CD4-positive, alpha-beta memory T cell (primary cell): Measurements from ENCODE around the gene LSS. TPM values are rescaled to one million over a fixed set of nuclear protein-coding genes. Genes with fewer than 3 reads are reported as not detected.

Experiments
- CTCF ChIA-PET: fragments of 350-600 bp; sonication (Branson Sonifier 250); formaldehyde crosslinking; loops from one replicate; lab custom pipeline; 2021; ENCODE audit warnings: inconsistent platforms; ENCODE audit not compliant: partially characterized antibody; lab: Charles Lee
- POLR2A ChIA-PET: fragments of 350-600 bp; sonication (Branson Sonifier 250); formaldehyde crosslinking; loops from one replicate; lab custom pipeline; 2021; ENCODE audit not compliant: partially characterized antibody; lab: Charles Lee
- DNase-seq, 5 donors: peaks; one replicate each; pipeline versions ENCODE4 v3.0.0 to v3.0.0-alpha.2; 2020 to 2022; ENCODE audit warnings: mixed read lengths in 1 of 5
- H3K27ac ChIP-seq: one replicate; pipeline ENCODE4 v1.7.0; 2013; ENCODE audit warnings: low read depth, low read length
- H3K27me3 ChIP-seq: 2 replicates; pipeline ENCODE4 v1.7.0; 2013; ENCODE audit warnings: mild to moderate bottlenecking, low read length, moderate library complexity; ENCODE audit not compliant: insufficient read depth
- H3K36me3 ChIP-seq: 2 replicates; pipeline ENCODE4 v1.7.0; 2013; ENCODE audit warnings: mild to moderate bottlenecking, low read length, moderate library complexity; ENCODE audit not compliant: insufficient read depth
- H3K4me1 ChIP-seq: 2 replicates; pipeline ENCODE4 v1.7.0; 2013; ENCODE audit warnings: mild to moderate bottlenecking, low read length, moderate library complexity; ENCODE audit not compliant: insufficient read depth
- H3K4me3 ChIP-seq, 2 donors: one replicate each; pipeline ENCODE4 v1.7.0; 2013; ENCODE audit warnings: low read length in 2 of 2, mild to moderate bottlenecking in 1 of 2
- H3K9me3 ChIP-seq, 2 donors: one replicate each; pipeline ENCODE4 v1.7.0; 2013; ENCODE audit warnings: low read length in 2 of 2, control low read depth in 1 of 2; ENCODE audit not compliant: control insufficient read depth in 1 of 2
- H3K27ac Mint-ChIP-seq, 7 donors: one replicate each; pipeline ENCODE4 v1.8.0; 2020 to 2021; ENCODE audit warnings: mixed read lengths in 7 of 7, mild to moderate bottlenecking in 6 of 7, inconsistent platforms in 3 of 7, moderate library complexity in 3 of 7
- H3K27me3 Mint-ChIP-seq, 2 donors: one replicate each; pipeline ENCODE4 v1.8.0; 2020 to 2021; ENCODE audit warnings: mixed read lengths in 2 of 2
- H3K36me3 Mint-ChIP-seq, 2 donors: one replicate each; pipeline ENCODE4 v1.8.0; 2020 to 2021; ENCODE audit warnings: mixed read lengths in 2 of 2, inconsistent platforms in 1 of 2, mild to moderate bottlenecking in 1 of 2
- H3K4me1 Mint-ChIP-seq, 4 donors: one replicate each; pipeline ENCODE4 v1.8.0; 2020 to 2021; ENCODE audit warnings: mixed read lengths in 4 of 4, mild to moderate bottlenecking in 1 of 4
- H3K4me3 Mint-ChIP-seq, 8 donors: one replicate each; pipeline ENCODE4 v1.8.0; 2020 to 2021; ENCODE audit warnings: mixed read lengths in 8 of 8, mild to moderate bottlenecking in 7 of 8, moderate library complexity in 6 of 8, inconsistent platforms in 3 of 8
- H3K9me3 Mint-ChIP-seq, 8 donors: one replicate each; pipeline ENCODE4 v1.8.0; 2020 to 2021; ENCODE audit warnings: mixed read lengths in 8 of 8, mild to moderate bottlenecking in 5 of 8, inconsistent platforms in 3 of 8, moderate library complexity in 1 of 8
- intact Hi-C: fragments of 100-400 bp; cut with micrococcal nuclease; formaldehyde crosslinking; loops from one replicate; pipeline ENCODE4 v1.15.1; 2023
- polyA plus RNA-seq, 2 donors: library from polyadenylated mRNA; unstranded; fragments of 300-500 nt; fragmentation: Illumina TruSeq; gene quantifications; one replicate each; pipeline ENCODE4 v1.2.3, GENCODE V29; 2021
- total RNA-seq, 2 experiments: library from RNA; stranded (reverse); gene quantifications; one replicate each; pipeline ENCODE4 v1.2.3, GENCODE V29; 2021

The LSS gene
- total and polyA plus RNA-seq, 4 experiments from 2014 or later, result 15.3 to 54.5 (median 35.1) TPM

- Histone ChIP-seq H3K27me3 (no peaks in the 10 kb centered on the region), H3K9me3 (no peaks in the 10 kb centered on the region), H3K4me1 (peaks cover 32% of the 10 kb centered on the region), H3K4me3 (no peak overlapping the region), H3K27ac (peak overlapping the region; percentile 19), H3K36me3 (peaks cover 39% of the 10 kb centered on the region)
- POLR2A ChIA-PET, result interaction anchor here (0.9 to 1.3 kb wide), 3 partner anchors 26 to 380 kb away, joined by 3 to 4 read pairs (median 3); partner anchors contain the start of genes LSS, MCM3AP and YBEY
- CTCF ChIA-PET, result interaction anchor here (0.6 kb wide), 1 partner anchor 1426 kb away, joined by 4 read pairs; no protein-coding TSS in a partner anchor
- no peak for DNase-seq
- Mint-ChIP-seq H3K9me3 (no peaks in the 10 kb centered on the region), H3K27me3 (no peaks in the 10 kb centered on the region), H3K27ac (peak overlapping the region; percentile 82 to 98 (median 94)), H3K36me3 (peaks cover 69 to 81% of the 10 kb centered on the region in 2 donors), H3K4me1 (peaks cover 26 to 37% (median 32%) of the 10 kb centered on the region in 4 donors), H3K4me3 (peak overlapping the region in 6 of 8 donors; percentile 10 to 76 (median 62))
- intact Hi-C loops, result no loop called here
Observed at GRCh38 chr21:46254208-46254975, 25.8 kb upstream of the LSS start.

DNA sequence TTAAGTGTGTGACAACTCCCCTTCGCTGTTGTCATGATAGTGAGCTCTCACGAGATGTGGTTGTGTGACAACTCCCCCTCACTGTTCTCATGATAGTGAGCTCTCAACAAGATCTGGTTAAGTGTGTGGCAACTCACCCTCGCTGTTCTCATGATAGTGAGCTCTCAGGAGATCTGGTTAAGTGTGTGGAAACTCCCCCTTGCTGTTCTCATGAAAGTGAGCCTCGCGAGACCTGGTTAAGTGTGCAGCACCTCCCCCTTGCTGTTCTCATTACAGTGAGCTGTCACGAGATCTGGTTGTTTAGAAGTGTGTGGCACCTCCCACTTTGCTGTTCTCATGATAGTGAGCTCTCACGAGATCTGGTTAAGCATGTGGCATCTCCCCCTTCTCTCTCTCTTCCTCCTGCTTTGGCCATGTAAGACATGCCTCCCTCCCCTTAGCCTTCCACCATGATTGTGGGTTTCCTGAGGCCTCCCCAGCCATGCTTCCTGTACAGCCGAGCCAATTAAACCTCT lies 25.1 kb upstream of the LSS start:
- peaks cover 32% of the 10 kb centered on the region for H3K4me1 ChIP-seq
- H3K27me3 Mint-ChIP-seq, result no peaks in the 10 kb centered on the region
- H3K36me3 ChIP-seq, result peaks cover 35% of the 10 kb centered on the region
- H3K9me3 ChIP-seq, result no peaks in the 10 kb centered on the region
- intact Hi-C loops, result no loop called here
- DNase-seq, result peak; percentile 41 to 81 (median 53)
- H3K27ac Mint-ChIP-seq, result peak overlapping the region; percentile 82 to 98 (median 94)
- no peaks in the 10 kb centered on the region for H3K27me3 ChIP-seq
- H3K36me3 Mint-ChIP-seq, result peaks cover 69 to 82% of the 10 kb centered on the region in 2 donors
- H3K27ac ChIP-seq, result peak overlapping the region; percentile 19
- peaks cover 26 to 37% (median 33%) of the 10 kb centered on the region in 4 donors for H3K4me1 Mint-ChIP-seq
- H3K4me3 Mint-ChIP-seq, result peak overlapping the region in 7 of 8 donors; percentile 1 to 76 (median 50)
- ChIA-PET POLR2A (interaction anchor here (1.0 to 1.3 kb wide), 2 partner anchors 26 to 32 kb away, joined by 3 read pairs; partner anchors contain the start of genes LSS, MCM3AP and YBEY), CTCF (interaction anchor here (0.8 kb wide), 1 partner anchor 110 kb away, joined by 3 read pairs; no protein-coding TSS in a partner anchor)
- H3K4me3 ChIP-seq, result no peak overlapping the region
- H3K9me3 Mint-ChIP-seq, result peaks cover 0 to 2% (median 0%) of the 10 kb centered on the region in 8 donors

- Histone ChIP-seq H3K4me1 (peaks cover 32% of the 10 kb centered on the region), H3K27me3 (no peaks in the 10 kb centered on the region), H3K9me3 (no peaks in the 10 kb centered on the region), H3K27ac (no peak overlapping the region), H3K36me3 (peaks cover 27% of the 10 kb centered on the region), H3K4me3 (no peak overlapping the region)
- DNase-seq, result no peak
- POLR2A ChIA-PET, result interaction anchor here (1.3 kb wide), 1 partner anchor 33 kb away, joined by 3 read pairs; the partner anchor contains the start of genes MCM3AP and YBEY
- CTCF ChIA-PET, result interaction anchor here (0.8 kb wide), 1 partner anchor 109 kb away, joined by 3 read pairs; no protein-coding TSS in a partner anchor
- Mint-ChIP-seq H3K4me3 (no peak overlapping the region), H3K9me3 (peaks cover 0 to 2% (median 0%) of the 10 kb centered on the region in 8 donors), H3K36me3 (peaks cover 67 to 81% of the 10 kb centered on the region in 2 donors), H3K4me1 (peaks cover 26 to 37% (median 33%) of the 10 kb centered on the region in 4 donors), H3K27me3 (no peaks in the 10 kb centered on the region), H3K27ac (peak overlapping the region in 3 of 7 donors; percentile 82 to 94 (median 86))
- intact Hi-C loops, result no loop called here
Observed at GRCh38 chr21:46252840-46253239, 24.3 kb upstream of the LSS start.

- H3K4me3 Mint-ChIP-seq, result peak overlapping the region in 1 of 8 donors; percentile 7
- Histone ChIP-seq H3K36me3 (peaks cover 20% of the 10 kb centered on the region), H3K4me3 (no peak overlapping the region), H3K9me3 (no peaks in the 10 kb centered on the region), H3K27me3 (no peaks in the 10 kb centered on the region), H3K4me1 (peaks cover 32% of the 10 kb centered on the region), H3K27ac (no peak overlapping the region)
- H3K9me3 Mint-ChIP-seq, result peaks cover 0 to 2% (median 0%) of the 10 kb centered on the region in 8 donors
- peak overlapping the region; percentile 48 to 84 (median 71) for H3K27ac Mint-ChIP-seq
- H3K36me3 Mint-ChIP-seq, result peaks cover 65 to 79% of the 10 kb centered on the region in 2 donors
- intact Hi-C loops, result no loop called here
- no peaks in the 10 kb centered on the region for H3K27me3 Mint-ChIP-seq
- CTCF ChIA-PET, result interaction anchor here (1.2 to 1.4 kb wide), 3 partner anchors 20 to 106 kb away, joined by 4 read pairs; partner anchors contain the start of gene MCM3AP
- no peak for DNase-seq
- POLR2A ChIA-PET, result interaction anchor here (1.0 kb wide), 1 partner anchor 36 kb away, joined by 3 read pairs; the partner anchor contains the start of gene YBEY
- peaks cover 26 to 39% (median 32%) of the 10 kb centered on the region in 4 donors for H3K4me1 Mint-ChIP-seq
Observed at GRCh38 chr21:46250146-46250725, 21.7 kb upstream of the LSS start.

- peaks cover 0 to 2% (median 0%) of the 10 kb centered on the region in 8 donors for H3K9me3 Mint-ChIP-seq
- H3K4me1 ChIP-seq, result peaks cover 22% of the 10 kb centered on the region
- peaks cover 27% of the 10 kb centered on the region for H3K36me3 ChIP-seq
- H3K4me1 Mint-ChIP-seq, result peaks cover 18 to 26% (median 19%) of the 10 kb centered on the region in 4 donors
- no peak for DNase-seq
- H3K4me3 ChIP-seq, result no peak overlapping the region
- no peaks in the 10 kb centered on the region for H3K27me3 ChIP-seq
- H3K4me3 Mint-ChIP-seq, result no peak overlapping the region
- H3K36me3 Mint-ChIP-seq, result peaks cover 52 to 76% of the 10 kb centered on the region in 2 donors
- no peaks in the 10 kb centered on the region for H3K27me3 Mint-ChIP-seq
- peak overlapping the region in 3 of 7 donors; percentile 43 to 68 (median 48) for H3K27ac Mint-ChIP-seq
- no peak overlapping the region for H3K27ac ChIP-seq
- no peaks in the 10 kb centered on the region for H3K9me3 ChIP-seq
- ChIA-PET POLR2A (no interaction called here), CTCF (no interaction called here)
- intact Hi-C loops, result no loop called here
Observed at GRCh38 chr21:46248827-46249226, 20.3 kb upstream of the LSS start.

- CTCF ChIA-PET, result no interaction called here
- Histone ChIP-seq H3K27ac (peak overlapping the region; percentile 11), H3K4me3 (no peak overlapping the region), H3K9me3 (no peaks in the 10 kb centered on the region), H3K27me3 (no peaks in the 10 kb centered on the region), H3K36me3 (peaks cover 31% of the 10 kb centered on the region), H3K4me1 (peaks cover 17% of the 10 kb centered on the region)
- Mint-ChIP-seq H3K27me3 (no peaks in the 10 kb centered on the region), H3K27ac (peak overlapping the region in 2 of 7 donors; percentile 20 to 29), H3K4me1 (peaks cover 14 to 22% (median 15%) of the 10 kb centered on the region in 4 donors), H3K4me3 (no peak overlapping the region), H3K9me3 (peaks cover 0 to 2% (median 0%) of the 10 kb centered on the region in 8 donors), H3K36me3 (peaks cover 50 to 76% of the 10 kb centered on the region in 2 donors)
- intact Hi-C loops, result no loop called here
- POLR2A ChIA-PET, result no interaction called here
- no peak for DNase-seq
Observed at GRCh38 chr21:46248422-46248782, 19.8 kb upstream of the LSS start.
